ENCODE measurements around the gene HEATR5A.

The HEATR5A gene

GRCh38 chr14:31449971-31450610 is 29.7 kb upstream of the HEATR5A start:
- TF ChIP-seq, protein P1, sequence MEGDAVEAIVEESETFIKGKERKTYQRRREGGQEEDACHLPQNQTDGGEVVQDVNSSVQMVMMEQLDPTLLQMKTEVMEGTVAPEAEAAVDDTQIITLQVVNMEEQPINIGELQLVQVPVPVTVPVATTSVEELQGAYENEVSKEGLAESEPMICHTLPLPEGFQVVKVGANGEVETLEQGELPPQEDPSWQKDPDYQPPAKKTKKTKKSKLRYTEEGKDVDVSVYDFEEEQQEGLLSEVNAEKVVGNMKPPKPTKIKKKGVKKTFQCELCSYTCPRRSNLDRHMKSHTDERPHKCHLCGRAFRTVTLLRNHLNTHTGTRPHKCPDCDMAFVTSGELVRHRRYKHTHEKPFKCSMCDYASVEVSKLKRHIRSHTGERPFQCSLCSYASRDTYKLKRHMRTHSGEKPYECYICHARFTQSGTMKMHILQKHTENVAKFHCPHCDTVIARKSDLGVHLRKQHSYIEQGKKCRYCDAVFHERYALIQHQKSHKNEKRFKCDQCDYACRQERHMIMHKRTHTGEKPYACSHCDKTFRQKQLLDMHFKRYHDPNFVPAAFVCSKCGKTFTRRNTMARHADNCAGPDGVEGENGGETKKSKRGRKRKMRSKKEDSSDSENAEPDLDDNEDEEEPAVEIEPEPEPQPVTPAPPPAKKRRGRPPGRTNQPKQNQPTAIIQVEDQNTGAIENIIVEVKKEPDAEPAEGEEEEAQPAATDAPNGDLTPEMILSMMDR (IDR thresholded peaks at IDR 0.05; ENCODE audit: borderline replicate concordance, insufficient read depth, low read depth, low read length): no peak
- H3K4me3 ChIP-seq (ENCODE audit: low read depth, low read length): no peak overlapping the region

DNA sequence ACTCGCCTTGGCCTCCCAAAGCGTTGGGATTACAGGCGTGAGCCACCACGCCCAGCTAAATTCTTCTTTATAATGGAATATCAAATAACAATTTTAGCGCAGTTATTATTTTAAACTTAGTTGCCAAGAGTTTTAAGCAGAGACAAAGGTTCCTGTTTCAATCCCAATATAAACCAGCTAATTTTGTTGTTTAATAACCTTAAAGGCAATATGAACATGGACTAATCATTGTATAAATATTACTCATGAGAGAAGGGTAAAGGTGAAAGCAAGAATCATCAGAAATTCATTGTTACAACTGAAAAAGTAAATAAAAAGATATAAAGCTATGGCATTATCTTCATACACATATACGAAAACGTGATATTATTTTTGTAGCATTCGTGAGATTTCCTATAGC is 28.8 kb upstream of the HEATR5A start:
- TF ChIP-seq, protein P1 (IDR thresholded peaks at IDR 0.05; ENCODE audit: borderline replicate concordance, insufficient read depth, low read depth, low read length): no peak

GRCh38 chr14:31445703-31446102 is 25.4 kb upstream of the HEATR5A start:
- H3K4me3 ChIP-seq (ENCODE audit: low read depth, low read length): no peak overlapping the region
- TF ChIP-seq, protein P1 (IDR thresholded peaks at IDR 0.05; ENCODE audit: borderline replicate concordance, insufficient read depth, low read depth, low read length): no peak

More for the DNA sequence above, 28.8 kb upstream of the HEATR5A start:
- no peak overlapping the region for H3K4me3 ChIP-seq (ENCODE audit: low read depth, low read length)

- TF ChIP-seq, protein P1 (IDR thresholded peaks at IDR 0.05; ENCODE audit: borderline replicate concordance, insufficient read depth, low read depth, low read length): no peak
- no peak overlapping the region for H3K4me3 ChIP-seq (ENCODE audit: low read depth, low read length)
Measured at GRCh38 chr14:31442284-31442683, 21.9 kb upstream of the HEATR5A start.

GRCh38 chr14:31441273-31442111 is 21.1 kb upstream of the HEATR5A start:
- TF ChIP-seq, protein P1 (IDR thresholded peaks at IDR 0.05; ENCODE audit: borderline replicate concordance, insufficient read depth, low read depth, low read length): no peak
- no peak overlapping the region for H3K4me3 ChIP-seq (ENCODE audit: low read depth, low read length)

GRCh38 chr14:31440280-31440679 is 19.9 kb upstream of the HEATR5A start:
- TF ChIP-seq, protein P1 (IDR thresholded peaks at IDR 0.05; ENCODE audit: borderline replicate concordance, insufficient read depth, low read depth, low read length): no peak
- no peak overlapping the region for H3K4me3 ChIP-seq (ENCODE audit: low read depth, low read length)

All from GM12875 (cell line).